Measurements from ENCODE around the gene LGR6.
"Not testable (repeated sequence)": the region's sequence is repeated elsewhere in the genome, so short reads cannot be mapped to it uniquely, and the experiment has no call there.

The LGR6 gene

GRCh38 chr1:202244841-202245261 lies 51.3 kb downstream of the LGR6 start:
- DNase-seq, result no peak

GRCh38 chr1:202245391-202245790 lies 51.8 kb downstream of the LGR6 start:
- DNase-seq, result no peak

DNA sequence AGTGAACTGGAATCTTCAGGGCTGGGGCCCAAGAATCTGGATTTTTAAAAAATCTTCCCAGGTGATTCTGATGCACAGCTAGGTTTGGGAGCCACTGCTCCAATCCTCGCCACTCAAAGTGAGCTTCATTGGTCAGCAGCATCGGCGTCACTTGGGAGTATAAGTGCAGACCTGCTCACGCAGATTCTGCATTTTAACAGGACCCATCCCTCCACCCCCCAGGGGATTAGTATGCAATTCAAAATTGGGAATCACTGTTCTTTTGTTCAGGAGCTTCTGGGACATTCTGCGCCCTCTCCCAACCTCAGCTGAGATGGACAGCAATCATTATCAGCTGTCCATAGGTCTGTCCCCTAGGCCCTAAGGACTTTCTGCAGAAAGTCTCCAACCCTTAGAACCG lies 53.5 kb downstream of the LGR6 start:
- no peak for DNase-seq

DNA sequence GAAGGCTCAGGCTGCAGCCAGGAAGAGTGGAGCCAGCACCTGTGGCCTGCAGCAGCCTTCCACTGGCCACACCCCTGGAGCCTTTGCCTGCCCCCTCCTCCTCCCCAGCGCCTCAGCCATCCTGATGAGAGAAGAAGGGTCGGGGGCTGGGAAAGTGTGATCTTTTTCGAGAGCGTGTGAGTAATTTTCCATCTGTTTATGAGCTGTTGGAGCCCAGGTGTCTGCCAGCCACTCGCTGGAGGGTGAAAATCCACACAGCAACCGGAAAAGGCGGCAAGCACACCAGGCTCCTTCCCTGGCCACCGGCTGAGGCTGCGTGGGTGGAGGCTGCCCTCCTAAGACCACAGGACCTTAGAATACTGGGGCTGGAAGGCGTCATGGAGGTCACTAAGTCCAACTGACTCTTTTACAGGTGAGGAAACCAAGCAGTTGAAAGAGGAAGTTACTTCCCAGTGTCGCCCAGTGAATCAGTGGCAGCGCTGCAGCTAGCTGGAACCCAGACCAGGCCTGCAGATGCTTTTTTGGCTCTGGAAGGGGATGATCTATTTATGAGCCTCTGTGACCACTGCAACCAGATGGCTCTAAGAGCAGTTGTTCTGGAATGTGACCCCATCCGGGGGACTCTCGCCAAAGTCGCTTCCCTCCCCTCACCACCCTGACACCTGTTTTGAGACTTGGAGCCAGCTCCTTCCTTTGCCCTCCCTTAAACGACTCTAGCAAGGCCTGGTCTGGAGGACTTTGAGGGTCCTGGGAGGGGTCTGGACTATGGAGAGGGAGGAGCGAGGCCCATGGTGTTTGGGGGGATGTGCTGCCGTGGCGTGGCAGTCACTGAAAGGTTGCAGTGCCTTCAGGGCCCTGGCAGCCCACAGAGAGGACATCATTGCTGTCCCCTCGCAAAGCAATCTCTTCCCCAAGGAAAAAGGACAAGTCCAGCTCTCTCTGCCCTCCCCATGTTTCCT lies 54.5 kb downstream of the LGR6 start:
- DNase-seq, result no peak

- no peak for DNase-seq
Measured at GRCh38 chr1:202248861-202249260, 55.3 kb downstream of the LGR6 start.

- no peak for DNase-seq
Measured at GRCh38 chr1:202249436-202249835, 55.8 kb downstream of the LGR6 start.

DNA sequence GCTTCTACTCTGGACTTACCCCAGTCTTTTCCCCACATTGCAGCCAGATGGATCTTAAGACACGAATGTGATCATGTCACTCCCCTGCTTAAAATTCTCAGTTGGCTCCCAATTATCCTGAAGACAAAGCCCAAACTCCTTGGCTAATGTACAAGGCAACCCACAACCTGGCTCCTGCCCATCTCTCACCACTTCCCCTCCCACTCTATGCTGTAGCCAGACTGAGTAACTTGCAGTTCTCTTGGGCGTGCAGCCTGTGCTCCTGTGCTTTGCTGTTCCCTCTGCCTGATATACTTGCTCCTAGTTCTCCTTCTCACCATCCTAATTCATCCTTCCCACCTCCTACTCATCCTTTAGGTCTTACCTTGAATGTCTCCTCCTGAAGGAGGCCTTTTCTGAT lies 56.2 kb downstream of the LGR6 start:
- DNase-seq, result no peak

- DNase-seq, result no peak
Measured at GRCh38 chr1:202250982-202251381, 57.4 kb downstream of the LGR6 start.

DNA sequence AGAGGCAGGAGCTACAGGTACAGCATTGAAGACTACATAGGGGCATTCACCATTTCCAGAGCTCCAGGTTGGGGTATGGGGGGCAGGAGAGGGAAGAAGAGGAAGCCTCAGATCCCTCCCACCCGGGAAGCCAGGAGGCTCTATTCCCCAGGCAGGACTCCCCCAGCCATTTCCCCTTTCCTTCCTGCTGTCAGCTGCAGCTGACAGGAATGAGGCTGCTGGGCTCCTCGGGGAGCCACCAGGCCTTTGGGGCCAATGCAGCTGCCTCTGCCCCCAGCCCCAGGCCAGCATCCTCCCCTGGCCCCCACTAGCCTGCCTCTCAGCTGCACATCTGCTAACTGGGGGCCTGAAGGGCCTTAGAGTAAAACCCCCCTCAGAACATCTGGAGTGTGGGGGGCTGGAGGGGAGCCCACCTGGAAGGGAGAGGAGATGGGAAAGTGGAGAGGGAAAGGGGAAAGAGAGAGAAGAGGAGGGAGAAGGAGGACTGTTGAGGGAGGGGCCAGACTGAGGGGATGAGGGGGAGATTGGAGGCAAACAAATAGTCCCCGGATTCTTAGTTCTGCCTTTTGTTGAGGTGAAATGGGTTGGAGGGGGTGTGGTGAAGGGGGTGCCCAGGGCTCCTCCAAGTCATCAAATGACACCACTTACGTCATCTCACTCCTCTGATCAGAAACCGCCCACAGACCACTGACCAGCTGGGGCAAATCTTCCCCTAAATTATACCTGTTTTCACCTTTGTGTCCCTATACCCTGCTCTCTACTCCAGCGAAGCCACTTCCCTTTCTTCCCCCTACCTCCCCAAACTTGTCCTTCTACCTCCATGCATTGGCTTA lies 58.0 kb downstream of the LGR6 start:
- no peak for DNase-seq

GRCh38 chr1:202252271-202252670 lies 58.7 kb downstream of the LGR6 start:
- DNase-seq, result no peak

DNA sequence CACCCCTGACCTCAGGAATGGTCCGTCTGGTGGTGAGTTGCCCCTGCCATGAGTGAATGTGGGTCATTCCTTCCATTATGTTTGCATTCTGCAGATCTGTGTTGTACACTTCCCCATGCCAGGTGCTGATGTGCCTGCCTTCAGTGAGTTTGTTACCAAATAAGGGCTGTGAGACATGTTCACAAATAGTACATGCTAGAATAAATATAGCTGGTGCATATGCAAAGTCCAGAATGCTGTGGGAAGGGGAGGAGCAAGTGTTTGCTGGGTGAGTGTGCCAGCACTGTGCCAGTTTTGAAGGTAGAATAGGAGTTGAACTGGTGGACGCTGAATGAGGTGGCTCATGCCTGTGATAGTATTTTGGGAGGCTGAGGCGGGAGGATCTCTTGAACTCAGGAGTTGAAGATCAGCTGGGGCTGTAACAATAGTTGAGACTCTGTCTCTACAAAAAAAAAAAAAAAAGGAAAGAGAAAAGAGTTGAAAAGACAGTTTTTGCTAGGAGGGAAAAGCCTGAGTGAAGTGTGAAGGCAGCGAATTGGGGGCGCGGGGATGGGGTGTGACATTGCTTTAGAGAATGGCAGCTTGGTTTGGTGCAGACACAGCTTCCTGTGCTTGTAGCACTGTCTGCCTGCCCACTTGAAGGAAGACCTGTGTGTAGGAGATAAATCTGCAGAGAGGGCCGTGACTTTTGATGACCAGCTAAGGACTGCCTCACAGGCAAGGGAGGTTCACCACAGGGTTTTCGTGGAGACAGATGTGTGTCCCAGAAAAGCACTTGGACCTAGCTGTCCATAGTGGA lies 61.1 kb downstream of the LGR6 start:
- DNase-seq, result no peak

DNA sequence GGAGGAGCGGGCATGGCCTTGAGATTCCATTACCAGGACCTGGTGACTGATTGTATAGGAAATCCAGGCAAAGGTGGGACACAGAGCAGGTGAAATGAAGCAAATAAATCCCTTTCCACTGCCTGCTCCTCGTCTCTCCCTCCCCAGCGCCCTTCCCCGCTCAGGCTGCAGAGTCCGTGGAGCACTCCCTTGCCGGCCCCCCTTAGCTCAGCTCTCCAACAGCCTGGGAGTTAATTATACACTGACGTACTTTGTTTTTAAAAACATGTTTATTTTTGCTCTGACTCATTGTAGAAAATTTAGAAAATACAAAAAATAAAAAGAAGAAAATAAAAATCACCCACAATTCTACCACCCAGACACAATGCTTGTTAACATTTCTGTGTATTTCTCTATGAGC lies 61.7 kb downstream of the LGR6 start:
- DNase-seq, result no peak

DNA sequence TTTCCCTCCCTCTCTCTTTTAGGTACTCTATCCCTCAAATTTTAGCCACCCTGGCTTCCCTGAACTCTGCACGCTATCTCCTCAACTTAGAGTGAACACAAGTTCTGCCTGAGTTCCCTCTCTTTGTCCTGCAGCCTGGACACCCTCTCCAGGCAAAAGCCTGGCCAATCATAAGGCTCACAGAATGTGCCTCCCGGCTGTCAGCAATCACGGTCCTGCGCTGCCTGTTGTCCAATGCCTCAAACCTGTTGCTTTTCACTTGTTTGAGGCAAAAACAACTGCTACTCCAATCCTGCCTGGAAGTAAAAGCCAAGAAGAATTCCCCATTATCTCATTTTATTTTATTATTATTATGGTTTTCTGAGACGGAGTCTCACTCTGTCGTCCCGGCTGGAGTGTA lies 66.1 kb downstream of the LGR6 start:
- DNase-seq, result no peak

DNA sequence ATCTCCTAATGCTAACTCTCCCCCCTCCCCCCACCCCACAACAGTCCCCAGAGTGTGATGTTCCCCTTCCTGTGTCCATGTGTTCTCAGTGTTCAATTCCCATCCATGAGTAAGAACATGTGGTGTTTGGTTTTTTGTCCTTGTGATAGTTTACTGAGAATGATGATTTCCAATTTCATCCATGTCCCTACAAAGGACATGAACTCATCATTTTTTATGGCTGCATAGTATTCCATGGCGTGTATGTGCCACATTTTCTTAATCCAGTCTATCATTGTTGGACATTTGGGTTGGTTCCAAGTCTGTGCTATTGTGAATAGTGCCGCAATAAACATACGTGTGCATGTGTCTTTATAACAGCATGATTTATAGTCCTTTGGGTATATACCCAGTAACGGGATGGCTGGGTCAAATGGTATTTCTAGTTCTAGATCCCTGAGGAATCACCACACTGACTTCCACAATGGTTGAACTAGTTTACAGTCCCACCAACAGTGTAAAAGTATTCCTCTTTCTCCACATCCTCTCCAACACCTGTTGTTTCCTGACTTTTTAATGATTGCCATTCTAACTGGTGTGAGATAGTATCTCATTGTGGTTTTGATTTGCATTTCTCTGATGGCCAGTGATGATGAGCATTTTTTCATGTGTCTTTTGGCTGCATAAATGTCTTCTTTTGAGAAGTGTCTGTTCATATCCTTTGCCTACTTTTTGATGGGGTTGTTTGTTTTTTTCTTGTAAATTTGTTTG lies 67.8 kb downstream of the LGR6 start:
- DNase-seq, result not testable (repeated sequence)

DNA sequence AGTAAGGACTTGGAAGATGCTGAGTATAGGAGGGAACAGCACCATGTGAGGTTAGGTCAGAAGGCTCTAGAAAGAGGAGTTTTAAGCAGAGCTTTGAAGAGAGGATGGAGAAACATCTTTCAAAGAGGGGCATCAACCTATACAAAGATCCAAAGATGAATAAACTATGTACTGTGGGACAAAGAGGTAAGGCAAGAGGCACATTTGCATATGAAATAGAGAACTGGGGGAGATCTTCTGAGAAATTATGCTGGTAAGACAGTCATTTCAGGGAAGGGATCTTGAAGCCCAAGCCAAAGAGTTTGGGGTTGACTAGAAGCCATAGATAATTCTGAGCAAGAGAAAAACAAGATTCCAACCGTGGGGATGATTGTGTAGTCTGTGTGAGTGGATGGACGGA lies 70.0 kb downstream of the LGR6 start:
- DNase-seq, result no peak

- no peak for DNase-seq
Measured at GRCh38 chr1:202264300-202264699, 70.7 kb downstream of the LGR6 start.

DNA sequence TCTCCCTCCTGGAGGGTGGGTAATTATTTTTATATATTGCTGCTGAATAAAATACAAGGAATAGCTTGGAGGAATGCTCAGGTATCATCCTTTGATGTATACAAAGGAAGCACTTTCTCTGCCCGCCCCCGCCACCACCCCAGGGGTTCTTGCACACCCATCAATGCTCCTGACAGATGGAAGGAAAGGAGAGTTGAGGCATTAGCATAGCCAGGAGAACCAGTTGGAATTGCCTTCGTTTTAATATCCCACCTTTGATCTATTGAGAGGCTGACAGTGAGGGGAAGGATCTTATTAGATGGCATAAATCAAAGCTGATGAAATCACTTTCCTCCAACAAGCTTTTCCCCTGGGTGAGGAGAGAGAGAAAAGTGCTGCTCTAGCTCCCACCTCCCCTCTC lies 71.1 kb downstream of the LGR6 start:
- DNase-seq, result no peak

- DNase-seq, result no peak
Measured at GRCh38 chr1:202266061-202266765, 72.6 kb downstream of the LGR6 start.

DNA sequence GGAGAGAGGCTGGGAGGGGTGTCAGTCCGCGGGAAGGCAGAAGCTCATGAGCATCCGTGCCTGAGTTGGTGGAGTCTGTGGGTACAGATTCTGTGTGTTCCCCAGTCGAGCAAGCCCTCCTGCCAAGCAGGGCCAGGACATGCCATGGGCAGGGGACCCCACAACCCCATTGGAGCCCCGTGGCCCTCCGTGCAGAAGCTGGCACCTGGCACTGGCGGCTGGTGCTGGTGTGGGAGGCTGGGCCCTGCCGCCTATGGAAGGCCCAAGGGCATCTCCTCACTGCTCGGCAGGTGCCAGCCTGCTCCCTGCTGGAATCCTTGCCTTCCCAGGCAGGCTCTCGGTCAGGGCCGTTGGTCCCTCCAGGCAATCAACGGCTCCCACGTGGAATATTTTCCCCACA lies 74.4 kb downstream of the LGR6 start:
- no peak for DNase-seq

- DNase-seq, result no peak
Measured at GRCh38 chr1:202268817-202269216, 75.2 kb downstream of the LGR6 start.

GRCh38 chr1:202270871-202271326 lies 77.3 kb downstream of the LGR6 start:
- DNase-seq, result no peak

Measured in CD4-positive, alpha-beta T cell treated with Interleukin-4 for 1 hour (primary cell).